H1 (cell line): ENCODE measurements around the gene GAPDH. TPM values are rescaled to one million over a fixed set of nuclear protein-coding genes. Genes with fewer than 3 reads are reported as not detected.

ENCODE experiments used
- CTCF ChIA-PET: fragments of 300-600 bp; sonication (Branson Sonifier 250); formaldehyde crosslinking; loops from one replicate; lab custom pipeline; 2021; ENCODE audit not compliant: partially characterized antibody; lab: Charles Lee
- POLR2A ChIA-PET: fragments of 300-600 bp; sonication (Branson Sonifier 250); formaldehyde crosslinking; loops from one replicate; lab custom pipeline; 2021; ENCODE audit warnings: inconsistent platforms; ENCODE audit not compliant: partially characterized antibody; lab: Charles Lee
- DNase-seq, 2 experiments: peaks; one replicate each; pipeline versions ENCODE4 v3.0.0 to v3.0.0-alpha.2; 2010 to 2022; ENCODE audit warnings: low spot score in 2 of 2, low read depth in 1 of 2, mixed read lengths in 1 of 2
- FAIRE-seq: peaks from 2 replicates; lab custom pipeline; 2011; peaks lifted over from hg19 to GRCh38; lab: Jason Lieb, UNC
- H2AFZ ChIP-seq: 2 replicates; pipeline ENCODE4 v1.8.1; 2012; ENCODE audit warnings: low read length, inconsistent platforms
- H2AK5ac ChIP-seq: 2 replicates; pipeline ENCODE4 v1.6.1; 2013; ENCODE audit warnings: low read depth, low read length
- H2BK120ac ChIP-seq: replicated peaks from 2 replicates; pipeline ENCODE3; 2013; ENCODE audit warnings: low read depth, low read length, inconsistent platforms
- H2BK12ac ChIP-seq: 2 replicates; pipeline ENCODE4 v1.6.1; 2013; ENCODE audit warnings: low read depth, low read length
- H2BK15ac ChIP-seq: 2 replicates; pipeline ENCODE4 v1.6.1; 2013; ENCODE audit warnings: low read length
- H2BK20ac ChIP-seq: 2 replicates; pipeline ENCODE4 v1.6.1; 2013; ENCODE audit warnings: low read length
- H2BK5ac ChIP-seq: 2 replicates; pipeline ENCODE4 v1.6.1; 2013; ENCODE audit warnings: low read depth, low read length
- H3K14ac ChIP-seq: 2 replicates; pipeline ENCODE4 v1.6.1; 2013; ENCODE audit warnings: inconsistent platforms; ENCODE audit not compliant: insufficient read length
- H3K18ac ChIP-seq: 2 replicates; pipeline ENCODE4 v1.6.1; 2013; ENCODE audit warnings: low read length; ENCODE audit errors: extremely low read depth
- H3K23ac ChIP-seq: 2 replicates; pipeline ENCODE4 v1.6.1; 2013; ENCODE audit warnings: inconsistent platforms; ENCODE audit not compliant: insufficient read length
- H3K23me2 ChIP-seq: 2 replicates; pipeline ENCODE4 v1.6.1; 2013; ENCODE audit warnings: low read depth, low read length
- H3K27ac ChIP-seq: 2 replicates; pipeline ENCODE4 v1.6.1; 2011; ENCODE audit warnings: low read depth, low read length, inconsistent platforms
- H3K27me3 ChIP-seq, 4 experiments: replicated peaks in 1 of 4; 1 replicate in 1 of 4; 2 replicates in 3 of 4; pipeline versions ENCODE4 v1.6.1 to v1.8.1; 2011 to 2013; ENCODE audit warnings: low read length in 3 of 4, mild to moderate bottlenecking in 3 of 4, inconsistent platforms in 2 of 4, mixed read lengths in 2 of 4, moderate library complexity in 1 of 4; ENCODE audit not compliant: control insufficient read depth in 3 of 4, insufficient read depth in 3 of 4; ENCODE audit errors: extremely low read depth in 1 of 4
- H3K36me3 ChIP-seq, 4 experiments: 2 replicates each; pipeline versions ENCODE4 v1.6.1 to v1.8.1; 2011 to 2013; ENCODE audit warnings: mild to moderate bottlenecking in 4 of 4, low read length in 3 of 4, moderate library complexity in 2 of 4, control low read depth in 1 of 4, inconsistent platforms in 1 of 4; ENCODE audit not compliant: insufficient read depth in 4 of 4, control insufficient read depth in 2 of 4
- H3K4ac ChIP-seq: replicated peaks from 2 replicates; pipeline ENCODE3; 2013; ENCODE audit warnings: low read length, low read depth, mixed read lengths, inconsistent platforms; ENCODE audit not compliant: insufficient read length
- H3K4me1 ChIP-seq, 4 experiments: replicated peaks in 1 of 4; 1 replicate in 1 of 4; 2 replicates in 3 of 4; pipeline versions ENCODE4 v1.6.1 to v1.8.1; 2011 to 2013; ENCODE audit warnings: low read length in 3 of 4, inconsistent platforms in 2 of 4, mixed read lengths in 1 of 4; ENCODE audit not compliant: insufficient read depth in 4 of 4, control insufficient read depth in 3 of 4
- H3K4me2 ChIP-seq, 2 experiments: 2 replicates each; pipeline versions ENCODE4 v1.6.1 to v1.8.1; 2011 to 2013; ENCODE audit warnings: low read depth in 2 of 2, low read length in 2 of 2, control low read depth in 1 of 2, inconsistent platforms in 1 of 2, mild to moderate bottlenecking in 1 of 2; ENCODE audit not compliant: insufficient read depth in 1 of 2
- H3K4me3 ChIP-seq, 4 experiments: fragments of 200-600, 300-600 bp in 1 of 4; sonication (generic), shearing (Covaris generic), sonication (Bioruptor Twin) in 1 of 4; 2 replicates each; pipeline versions ENCODE4 v1.5.1 to v1.8.1; 2011 to 2016; ENCODE audit warnings: low read length in 4 of 4, low read depth in 3 of 4, control low read depth in 2 of 4, inconsistent platforms in 2 of 4, mild to moderate bottlenecking in 2 of 4, mixed read lengths in 1 of 4, moderate library complexity in 1 of 4; ENCODE audit not compliant: insufficient read depth in 2 of 4; ENCODE audit errors: extremely low read depth in 1 of 4
- H3K56ac ChIP-seq: replicated peaks from 2 replicates; pipeline ENCODE3; 2013; ENCODE audit warnings: low read depth, mild to moderate bottlenecking, mixed read lengths, low read length, inconsistent platforms; ENCODE audit not compliant: insufficient read length
- H3K79me1 ChIP-seq: 2 replicates; pipeline ENCODE4 v1.6.1; 2013; ENCODE audit warnings: low read depth, low read length, control low read depth
- H3K79me2 ChIP-seq, 2 experiments: 2 replicates each; pipeline versions ENCODE4 v1.6.1 to v1.8.1; 2012 to 2013; ENCODE audit warnings: low read length in 2 of 2, mild to moderate bottlenecking in 2 of 2, inconsistent platforms in 1 of 2; ENCODE audit not compliant: insufficient read depth in 2 of 2, control insufficient read depth in 1 of 2
- H3K9ac ChIP-seq, 4 experiments: replicated peaks in 1 of 4; 1 replicate in 1 of 4; 2 replicates in 3 of 4; pipeline versions ENCODE4 v1.6.1 to v1.8.1; 2011 to 2013; ENCODE audit warnings: low read depth in 3 of 4, low read length in 3 of 4, control low read depth in 2 of 4, mild to moderate bottlenecking in 2 of 4, moderate library complexity in 2 of 4, inconsistent platforms in 1 of 4; ENCODE audit errors: extremely low read depth in 1 of 4
- H3K9me3 ChIP-seq, 2 experiments: 2 replicates each; pipeline versions ENCODE4 v1.6.1 to v1.8.1; 2012 to 2013; ENCODE audit warnings: mild to moderate bottlenecking in 2 of 2, moderate library complexity in 2 of 2, control low read depth in 1 of 2, inconsistent platforms in 1 of 2, low read depth in 1 of 2, low read length in 1 of 2, mixed read lengths in 1 of 2; ENCODE audit not compliant: insufficient read depth in 2 of 2
- H4K20me1 ChIP-seq, 2 experiments: replicated peaks in 1 of 2; 2 replicates each; pipeline versions ENCODE3 to v1.8.1; 2011 to 2013; ENCODE audit warnings: inconsistent platforms in 2 of 2, low read length in 2 of 2, mild to moderate bottlenecking in 1 of 2; ENCODE audit not compliant: insufficient read depth in 2 of 2, control insufficient read depth in 1 of 2
- H4K5ac ChIP-seq: 2 replicates; pipeline ENCODE4 v1.6.1; 2013; ENCODE audit warnings: low read length, low read depth, mixed read lengths, inconsistent platforms; ENCODE audit not compliant: insufficient read length
- H4K8ac ChIP-seq: 2 replicates; pipeline ENCODE4 v1.8.0; 2013; ENCODE audit warnings: mild to moderate bottlenecking, moderate library complexity, low read length, inconsistent platforms; ENCODE audit not compliant: insufficient read depth; ENCODE audit errors: extremely low read depth
- H4K91ac ChIP-seq: replicated peaks from 2 replicates; pipeline ENCODE3; 2013; ENCODE audit warnings: low read length, mixed read lengths, inconsistent platforms; ENCODE audit not compliant: insufficient read length
- BACH1 ChIP-seq: IDR thresholded peaks from 2 replicates; pipeline ENCODE4 v1.6.1; 2012; ENCODE audit warnings: low read length, improper control_type of control experiment
- EGR1 ChIP-seq: IDR thresholded peaks from 2 replicates; pipeline ENCODE4 v1.6.1; 2011; ENCODE audit warnings: low read depth, low read length, borderline replicate concordance
- GABPA ChIP-seq: IDR thresholded peaks from 2 replicates; pipeline ENCODE4 v1.6.1; 2011; ENCODE audit warnings: mild to moderate bottlenecking, low read length, moderate library complexity, borderline replicate concordance; ENCODE audit not compliant: insufficient read depth
- GTF2F1 ChIP-seq: IDR thresholded peaks from 2 replicates; pipeline ENCODE4 v1.6.1; 2012; ENCODE audit warnings: low read depth, low read length, improper control_type of control experiment, borderline replicate concordance
- JUND ChIP-seq: IDR thresholded peaks from 2 replicates; pipeline ENCODE4 v1.6.1; 2011; ENCODE audit warnings: mild to moderate bottlenecking, improper control_type of control experiment, low read length
- NANOG ChIP-seq: IDR thresholded peaks from 2 replicates; pipeline ENCODE4 v1.6.1; 2011; ENCODE audit warnings: low read length, low read depth, mild to moderate bottlenecking, inconsistent platforms; ENCODE audit not compliant: insufficient read depth, poor library complexity, severe bottlenecking
- PHF8 ChIP-seq: fragments of 200-600 bp; sonication (generic); conservative IDR thresholded peaks from 2 replicates; pipeline ENCODE4 v1.7.1; 2012; ENCODE audit warnings: low read depth, mild to moderate bottlenecking, inconsistent platforms, low read length, moderate library complexity
- SIN3A ChIP-seq, 2 experiments: IDR thresholded peaks in 1 of 2; conservative IDR thresholded peaks in 1 of 2; 2 replicates each; pipeline ENCODE4 v1.6.1; 2011 to 2012; ENCODE audit warnings: low read length in 2 of 2, improper control_type of control experiment in 1 of 2, low read depth in 1 of 2, mild to moderate bottlenecking in 1 of 2
- SUZ12 ChIP-seq: fragments of 200-600 bp; sonication (generic); IDR thresholded peaks from 2 replicates; pipeline ENCODE4 v1.6.1; 2012; ENCODE audit warnings: mild to moderate bottlenecking, inconsistent platforms, low read length, moderate library complexity, mixed read lengths
- WGBS, 2 experiments: shearing (Covaris generic) in 1 of 2; methylation state at CpG; one replicate each; pipeline versions ENCODE4 v1.1.6 to v1.1.7; 2013 to 2015; ENCODE audit warnings: low lambda C conversion rate in 2 of 2, mixed read lengths in 2 of 2, inconsistent platforms in 1 of 2, low coverage in 1 of 2, missing lambda C conversion rate in 1 of 2; ENCODE audit not compliant: insufficient replicate concordance in 2 of 2, insufficient coverage in 1 of 2, insufficient read length in 1 of 2; ENCODE audit errors: extremely low coverage in 1 of 2, missing lambda C conversion rate in 1 of 2; 5-methylcytosine and 5-hydroxymethylcytosine counted together
- polyA plus RNA-seq, 7 experiments: library from polyadenylated mRNA; depleted of rRNA in 3 of 7; stranded (reverse) in 5 of 7; unstranded in 2 of 7; fragments of >200 nt in 5 of 7; fragments of 200-250 nt in 2 of 7; gene quantifications; 1 replicate in 5 of 7; 2 replicates in 1 of 7; 4 replicates in 1 of 7; pipeline versions ENCODE4 v1.2.1 to v1.2.3, GENCODE V29; 2011 to 2013; ENCODE audit warnings: missing spikeins in 2 of 7, mixed read lengths in 2 of 7
- total RNA-seq: library from RNA; stranded (reverse); fragmentation: NEBNext Ultra II Directional; extraction: Animal tissue kit (Norgen Biotek cat#: 25700); gene quantifications from 2 replicates; pipeline ENCODE4 v1.2.1, GENCODE V29; 2021
- TF ChIP-seq, protein P1 (sequence below): IDR thresholded peaks from 2 replicates; pipeline ENCODE4 v1.6.1; 2011; ENCODE audit warnings: low read length, improper control_type of control experiment
- TF ChIP-seq, protein P2 (sequence below): IDR thresholded peaks from 2 replicates; pipeline ENCODE4 v1.6.1; 2011; ENCODE audit warnings: low read depth, mild to moderate bottlenecking, low read length; ENCODE audit not compliant: insufficient read depth

Gene GAPDH
- total and polyA plus RNA-seq, 2 of the 8 experiments (the other 6 are each of a cell fraction or from before 2014, with no cell fraction given), result 5,175 to 15,878 TPM

DNA sequence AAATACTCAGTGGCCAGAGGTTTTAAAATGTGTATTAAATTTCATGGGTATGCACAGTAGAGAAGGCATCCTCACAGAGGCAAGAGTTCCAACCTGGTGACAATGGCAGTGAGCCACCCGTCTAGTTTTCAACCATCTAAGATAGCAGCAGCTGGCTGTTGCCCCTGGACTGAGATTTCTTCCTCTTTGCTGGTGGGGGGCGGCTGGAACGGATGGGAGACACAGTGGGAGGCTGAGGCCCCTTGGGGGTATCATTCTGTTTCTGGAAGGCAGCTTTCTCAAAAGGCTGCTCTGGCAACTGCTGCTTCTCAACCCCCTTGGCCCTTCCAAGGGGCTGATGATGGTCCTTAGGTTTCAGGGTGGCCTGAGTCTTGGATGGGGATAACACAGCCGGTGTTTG, 22.5 kb downstream of the GAPDH start:
- no peaks in the 10 kb centered on the region for H3K27me3 ChIP-seq
- peaks cover 4 to 15% (median 9%) of the 10 kb centered on the region in 4 experiments for H3K4me1 ChIP-seq
- H3K14ac ChIP-seq, result no peak overlapping the region
- no peak overlapping the region for H3K4ac ChIP-seq
- no peak overlapping the region for H2BK5ac ChIP-seq
- peaks cover 14% of the 10 kb centered on the region for H3K79me1 ChIP-seq
- no peaks in the 10 kb centered on the region for H3K9me3 ChIP-seq
- no peak overlapping the region for H4K8ac ChIP-seq
- no peak overlapping the region for H3K56ac ChIP-seq
- H3K79me2 ChIP-seq, result peaks cover 0 to 25% of the 10 kb centered on the region in 2 experiments; a peak in 2 of 4 replicates
- H3K23me2 ChIP-seq, result peaks cover 13% of the 10 kb centered on the region; the same call in 1 of the 2 replicates
- CTCF ChIA-PET, result interaction anchor here (0.6 to 24.9 kb wide), 12 partner anchors 0 to 227 kb away, joined by 3 to 462 read pairs (median 3); partner anchors contain the start of genes GAPDH, IFFO1, MLF2 and NOP2
- H4K91ac ChIP-seq, result no peak overlapping the region
- H3K18ac ChIP-seq, result no peak overlapping the region
- H2BK15ac ChIP-seq, result no peak overlapping the region
- H2BK20ac ChIP-seq, result no peak overlapping the region
- POLR2A ChIA-PET, result interaction anchor here (0.9 to 24.2 kb wide), 8 partner anchors 10 to 56 kb away, joined by 3 to 665 read pairs (median 6); partner anchors contain the start of genes GAPDH and NOP2
- peaks cover 31 to 37% (median 33%) of the 10 kb centered on the region in 4 experiments for H3K36me3 ChIP-seq
- no peak overlapping the region for H3K27ac ChIP-seq
- H2AFZ ChIP-seq, result no peak overlapping the region
- 87% methylated on average over 4 of the region's 4 CpGs; no CpG with 5 or more reads in 1 of the 2 experiments for WGBS, 2 experiments
- no peak overlapping the region for H3K4me2 ChIP-seq
- H3K4me3 ChIP-seq, result no peak overlapping the region
- H2AK5ac ChIP-seq, result no peak overlapping the region
- H3K23ac ChIP-seq, result no peak overlapping the region
- DNase-seq (no peak), FAIRE-seq (no peak)
- peaks cover 12 to 25% of the 10 kb centered on the region in 2 experiments for H4K20me1 ChIP-seq
- H3K9ac ChIP-seq, result no peak overlapping the region
- TF ChIP-seq, protein P1, sequence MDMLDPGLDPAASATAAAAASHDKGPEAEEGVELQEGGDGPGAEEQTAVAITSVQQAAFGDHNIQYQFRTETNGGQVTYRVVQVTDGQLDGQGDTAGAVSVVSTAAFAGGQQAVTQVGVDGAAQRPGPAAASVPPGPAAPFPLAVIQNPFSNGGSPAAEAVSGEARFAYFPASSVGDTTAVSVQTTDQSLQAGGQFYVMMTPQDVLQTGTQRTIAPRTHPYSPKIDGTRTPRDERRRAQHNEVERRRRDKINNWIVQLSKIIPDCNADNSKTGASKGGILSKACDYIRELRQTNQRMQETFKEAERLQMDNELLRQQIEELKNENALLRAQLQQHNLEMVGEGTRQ, result no peak
- TF ChIP-seq GTF2F1 (no peak), NANOG (no peak), EGR1 (no peak), JUND (no peak), SIN3A (conservative IDR thresholded peaks at IDR 0.05 in 1 of 2, IDR thresholded peaks at IDR 0.05 in 1 of 2; ENCODE audit: low read depth in 1 of 2, low read length in 2 of 2) (no peak), SUZ12 (no peak), BACH1 (no peak), GABPA (no peak), PHF8 (no peak)
- TF ChIP-seq, protein P2, sequence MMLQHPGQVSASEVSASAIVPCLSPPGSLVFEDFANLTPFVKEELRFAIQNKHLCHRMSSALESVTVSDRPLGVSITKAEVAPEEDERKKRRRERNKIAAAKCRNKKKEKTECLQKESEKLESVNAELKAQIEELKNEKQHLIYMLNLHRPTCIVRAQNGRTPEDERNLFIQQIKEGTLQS, result no peak
- no peak overlapping the region for H2BK12ac ChIP-seq
- H4K5ac ChIP-seq, result no peak overlapping the region
- no peak overlapping the region for H2BK120ac ChIP-seq
